Activated CD4-positive, alpha-beta memory T cell treated with anti-CD3 and anti-CD28 coated beads, Interleukin-2, amount 10 ng/mL, durations not matched to agents 7 days and 5 days (primary cell): ENCODE data around the gene SH3TC2. TPM values are rescaled to one million over a fixed set of nuclear protein-coding genes. Genes with fewer than 3 reads are reported as not detected.

ENCODE experiments used
- CTCF ChIA-PET: fragments of 350-600 bp; sonication (Branson Sonifier 250); formaldehyde crosslinking; loops from one replicate; lab custom pipeline; 2021; ENCODE audit warnings: antibody characterized with exemption, inconsistent platforms; lab: Charles Lee
- POLR2A ChIA-PET: fragments of 350-600 bp; sonication (Branson Sonifier 250); formaldehyde crosslinking; loops from one replicate; lab custom pipeline; 2021; ENCODE audit warnings: antibody characterized with exemption; lab: Charles Lee
- DNase-seq: peaks from one replicate; pipeline ENCODE4 v3.0.0-alpha.2; 2020
- H3K27ac Mint-ChIP-seq: one replicate; pipeline ENCODE4 v1.8.0; 2021; ENCODE audit warnings: mild to moderate bottlenecking, mixed read lengths
- H3K27me3 Mint-ChIP-seq: one replicate; pipeline ENCODE4 v1.8.0; 2021; ENCODE audit warnings: mixed read lengths
- H3K36me3 Mint-ChIP-seq: one replicate; pipeline ENCODE4 v1.8.0; 2021; ENCODE audit warnings: low read depth, mixed read lengths
- H3K4me1 Mint-ChIP-seq: one replicate; pipeline ENCODE4 v1.8.0; 2021; ENCODE audit warnings: mixed read lengths
- H3K4me3 Mint-ChIP-seq: one replicate; pipeline ENCODE4 v1.8.0; 2021; ENCODE audit warnings: mild to moderate bottlenecking, mixed read lengths
- H3K9me3 Mint-ChIP-seq: one replicate; pipeline ENCODE4 v1.8.0; 2021; ENCODE audit warnings: mixed read lengths
- total RNA-seq, 2 experiments: library from RNA; stranded (reverse); gene quantifications; one replicate each; pipeline ENCODE4 v1.2.3, GENCODE V29; 2021

Gene SH3TC2
- not detected for total RNA-seq

GRCh38 chr5:149063017-149063687 is at the start of gene SH3TC2:
Gene SH3TC2, minus strand, starts transcription at chr5:149063062. Its CDS starts 40 bp downstream, at chr5:149063022.
- Mint-ChIP-seq H3K27ac (no peak within 1 kb of the TSS), H3K4me3 (no peak within 1 kb of the TSS), H3K9me3 (no peaks in the 10 kb centered on the region), H3K4me1 (peaks cover 4% of the 10 kb centered on the region), H3K36me3 (no peaks in the 10 kb centered on the region), H3K27me3 (peaks cover 11% of the 10 kb centered on the region)
- ChIA-PET POLR2A (no interaction called here), CTCF (no interaction called here)
- DNase-seq = no peak

- H3K9me3 Mint-ChIP-seq = no peaks in the 10 kb centered on the region
- peaks cover 4% of the 10 kb centered on the region for H3K27me3 Mint-ChIP-seq
- CTCF ChIA-PET = interaction anchor here (1.1 kb wide), 1 partner anchor 379 kb away, joined by 3 read pairs; no protein-coding TSS in a partner anchor
- no peak overlapping the region for H3K4me3 Mint-ChIP-seq
- no peaks in the 10 kb centered on the region for H3K4me1 Mint-ChIP-seq
- no peaks in the 10 kb centered on the region for H3K36me3 Mint-ChIP-seq
- no peak for DNase-seq
- no peak overlapping the region for H3K27ac Mint-ChIP-seq
- POLR2A ChIA-PET = no interaction called here
These were observed 47.5 kb upstream of the SH3TC2 start for GRCh38 chr5:149110406-149110805.

GRCh38 chr5:149108651-149109280 is 45.9 kb upstream of the SH3TC2 start:
- Mint-ChIP-seq H3K36me3 (no peaks in the 10 kb centered on the region), H3K27me3 (peaks cover 1% of the 10 kb centered on the region), H3K4me3 (no peak overlapping the region), H3K9me3 (no peaks in the 10 kb centered on the region), H3K4me1 (no peaks in the 10 kb centered on the region), H3K27ac (no peak overlapping the region)
- POLR2A ChIA-PET = interaction anchor here (0.6 kb wide), 1 partner anchor 1123 kb away, joined by 3 read pairs; no protein-coding TSS in a partner anchor
- DNase-seq = no peak
- CTCF ChIA-PET = interaction anchor here (1.6 kb wide), 1 partner anchor 367 kb away, joined by 3 read pairs; no protein-coding TSS in a partner anchor

GRCh38 chr5:149100331-149100730 is 37.5 kb upstream of the SH3TC2 start:
- Mint-ChIP-seq H3K27me3 (peaks cover 26% of the 10 kb centered on the region), H3K27ac (no peak overlapping the region), H3K4me3 (no peak overlapping the region), H3K4me1 (peaks cover 2% of the 10 kb centered on the region), H3K36me3 (no peaks in the 10 kb centered on the region), H3K9me3 (peaks cover 22% of the 10 kb centered on the region)
- ChIA-PET POLR2A (no interaction called here), CTCF (interaction anchor here (1.7 kb wide), 1 partner anchor 14 kb away, joined by 4 read pairs; no protein-coding TSS in a partner anchor)
- DNase-seq = no peak

GRCh38 chr5:149099920-149100319 is 37.1 kb upstream of the SH3TC2 start:
- peaks cover 26% of the 10 kb centered on the region for H3K27me3 Mint-ChIP-seq
- DNase-seq = no peak
- peaks cover 22% of the 10 kb centered on the region for H3K9me3 Mint-ChIP-seq
- H3K27ac Mint-ChIP-seq = no peak overlapping the region
- ChIA-PET POLR2A (no interaction called here), CTCF (interaction anchor here (1.7 kb wide), 1 partner anchor 15 kb away, joined by 4 read pairs; no protein-coding TSS in a partner anchor)
- peaks cover 2% of the 10 kb centered on the region for H3K4me1 Mint-ChIP-seq
- H3K36me3 Mint-ChIP-seq = no peaks in the 10 kb centered on the region
- no peak overlapping the region for H3K4me3 Mint-ChIP-seq

GRCh38 chr5:149094996-149095395 is 32.1 kb upstream of the SH3TC2 start:
- Mint-ChIP-seq H3K27me3 (peaks cover 8% of the 10 kb centered on the region), H3K9me3 (peaks cover 24% of the 10 kb centered on the region), H3K27ac (no peak overlapping the region), H3K4me3 (no peak overlapping the region), H3K4me1 (peaks cover under 1% of the 10 kb centered on the region), H3K36me3 (no peaks in the 10 kb centered on the region)
- ChIA-PET POLR2A (no interaction called here), CTCF (interaction anchor here (1.2 kb wide), 1 partner anchor 20 kb away, joined by 3 read pairs; no protein-coding TSS in a partner anchor)
- no peak for DNase-seq

- H3K27ac Mint-ChIP-seq = no peak overlapping the region
- POLR2A ChIA-PET = no interaction called here
- H3K27me3 Mint-ChIP-seq = peaks cover 7% of the 10 kb centered on the region
- no peaks in the 10 kb centered on the region for H3K4me1 Mint-ChIP-seq
- CTCF ChIA-PET = no interaction called here
- DNase-seq = no peak
- H3K9me3 Mint-ChIP-seq = peaks cover 18% of the 10 kb centered on the region
- H3K36me3 Mint-ChIP-seq = no peaks in the 10 kb centered on the region
- H3K4me3 Mint-ChIP-seq = no peak overlapping the region
These were observed 30.8 kb upstream of the SH3TC2 start for GRCh38 chr5:149093625-149094024.

GRCh38 chr5:149089796-149090195 is 26.9 kb upstream of the SH3TC2 start:
- Mint-ChIP-seq H3K27ac (no peak overlapping the region), H3K4me1 (no peaks in the 10 kb centered on the region), H3K4me3 (no peak overlapping the region), H3K9me3 (peaks cover 10% of the 10 kb centered on the region), H3K36me3 (no peaks in the 10 kb centered on the region), H3K27me3 (peaks cover 2% of the 10 kb centered on the region)
- ChIA-PET POLR2A (no interaction called here), CTCF (no interaction called here)
- no peak for DNase-seq

GRCh38 chr5:149088686-149089085 is 25.8 kb upstream of the SH3TC2 start:
- H3K27ac Mint-ChIP-seq = no peak overlapping the region
- CTCF ChIA-PET = no interaction called here

GRCh38 chr5:149083846-149084245 is 21.0 kb upstream of the SH3TC2 start:
- no peak for DNase-seq
- H3K36me3 Mint-ChIP-seq = no peaks in the 10 kb centered on the region
- H3K9me3 Mint-ChIP-seq = no peaks in the 10 kb centered on the region
- no peak overlapping the region for H3K27ac Mint-ChIP-seq
- POLR2A ChIA-PET = no interaction called here
- H3K4me3 Mint-ChIP-seq = no peak overlapping the region
- CTCF ChIA-PET = no interaction called here
- H3K27me3 Mint-ChIP-seq = peaks cover 5% of the 10 kb centered on the region
- H3K4me1 Mint-ChIP-seq = peaks cover 4% of the 10 kb centered on the region

More at GRCh38 chr5:149088686-149089085, 25.8 kb upstream of the SH3TC2 start:
- POLR2A ChIA-PET = no interaction called here
- no peak for DNase-seq
- no peaks in the 10 kb centered on the region for H3K36me3 Mint-ChIP-seq
- H3K4me3 Mint-ChIP-seq = no peak overlapping the region
- no peaks in the 10 kb centered on the region for H3K4me1 Mint-ChIP-seq
- H3K27me3 Mint-ChIP-seq = peaks cover 2% of the 10 kb centered on the region
- H3K9me3 Mint-ChIP-seq = peaks cover 7% of the 10 kb centered on the region

- DNase-seq = no peak
- Mint-ChIP-seq H3K27me3 (peaks cover 5% of the 10 kb centered on the region), H3K4me3 (no peak overlapping the region), H3K36me3 (no peaks in the 10 kb centered on the region), H3K9me3 (no peaks in the 10 kb centered on the region), H3K27ac (no peak overlapping the region), H3K4me1 (peaks cover 4% of the 10 kb centered on the region)
- CTCF ChIA-PET = no interaction called here
- POLR2A ChIA-PET = interaction anchor here (0.9 kb wide), 1 partner anchor 33 kb away, joined by 3 read pairs; no protein-coding TSS in a partner anchor
These were observed 19.4 kb upstream of the SH3TC2 start for GRCh38 chr5:149082271-149082670.

- peaks cover 3% of the 10 kb centered on the region for H3K27me3 Mint-ChIP-seq
- POLR2A ChIA-PET = no interaction called here
- DNase-seq = no peak
- H3K27ac Mint-ChIP-seq = no peak overlapping the region
- peaks cover 4% of the 10 kb centered on the region for H3K9me3 Mint-ChIP-seq
- no peak overlapping the region for H3K4me3 Mint-ChIP-seq
- no peaks in the 10 kb centered on the region for H3K36me3 Mint-ChIP-seq
- H3K4me1 Mint-ChIP-seq = peaks cover 4% of the 10 kb centered on the region
- CTCF ChIA-PET = no interaction called here
These were observed 17.4 kb upstream of the SH3TC2 start for GRCh38 chr5:149080294-149080693.

GRCh38 chr5:149079883-149080282 is 17.0 kb upstream of the SH3TC2 start:
- Mint-ChIP-seq H3K9me3 (peaks cover 4% of the 10 kb centered on the region), H3K36me3 (no peaks in the 10 kb centered on the region), H3K4me1 (peaks cover 4% of the 10 kb centered on the region), H3K27ac (no peak overlapping the region), H3K4me3 (no peak overlapping the region), H3K27me3 (peaks cover 3% of the 10 kb centered on the region)
- POLR2A ChIA-PET = no interaction called here
- no peak for DNase-seq
- CTCF ChIA-PET = no interaction called here
